ENCODE measurements around the gene WBP1.

- TF ChIP-seq RAD21 (IDR thresholded peaks at IDR 0.05; ENCODE audit: insufficient read depth, low read depth, low read length) (no peak), SUPT20H (IDR thresholded peaks at IDR 0.05; ENCODE audit: borderline replicate concordance, control insufficient read depth, low read depth, low read length) (no peak)
Measured at GRCh38 chr2:74464406-74464805, 6.2 kb downstream of the WBP1 start.
